GM18520 (cell line): ENCODE results near the gene PDK2.

Experiments used
- ATAC-seq: cut with Tn5 transposase; IDR thresholded peaks from one replicate; pipeline ENCODE4 v1.9.1; 2021; ENCODE audit not compliant: unreplicated experiment

Gene PDK2

GRCh38 chr17:50117202-50118051, 22.3 kb downstream of the PDK2 start:
- no peak for ATAC-seq

GRCh38 chr17:50118076-50118827, 23.1 kb downstream of the PDK2 start:
- ATAC-seq: no peak

GRCh38 chr17:50118828-50119218, 23.7 kb downstream of the PDK2 start:
- no peak for ATAC-seq

DNA sequence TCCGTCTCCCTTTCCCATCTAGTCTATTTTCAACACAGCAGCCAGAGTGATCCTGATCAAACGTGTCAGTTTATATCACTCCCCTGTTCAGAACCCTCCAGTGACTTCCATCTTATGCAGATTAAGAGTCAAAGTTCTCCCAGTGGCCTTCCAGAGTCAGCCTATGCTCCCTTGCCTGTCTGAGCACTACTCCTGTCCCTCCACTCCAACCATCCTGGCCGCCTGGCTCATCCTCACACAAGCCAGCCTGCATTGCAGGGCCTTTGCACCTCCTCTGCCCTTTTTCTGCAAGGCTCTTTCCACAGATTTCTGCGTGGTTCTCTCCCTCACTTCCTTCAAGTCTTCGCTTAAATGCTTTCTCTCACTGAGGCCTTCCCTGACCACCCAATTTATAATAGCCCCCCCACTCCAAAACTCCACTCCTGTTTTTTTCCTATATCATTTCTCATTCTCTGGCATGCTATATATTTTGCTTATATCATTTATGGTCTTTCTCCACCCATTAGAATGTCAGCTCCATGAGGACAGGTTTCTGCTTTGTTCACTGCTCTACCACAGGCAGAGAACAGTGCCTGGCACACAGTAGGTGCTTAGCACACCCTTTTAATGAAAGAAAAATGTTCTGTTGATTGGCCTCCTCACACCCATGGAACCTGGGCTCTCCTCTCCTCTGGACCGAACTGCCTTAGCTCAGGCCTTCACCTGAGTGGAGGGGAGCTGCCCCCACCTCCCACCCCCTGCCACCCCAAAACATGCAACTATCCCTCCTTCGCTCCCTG, 25.5 kb downstream of the PDK2 start:
- ATAC-seq: no peak

DNA sequence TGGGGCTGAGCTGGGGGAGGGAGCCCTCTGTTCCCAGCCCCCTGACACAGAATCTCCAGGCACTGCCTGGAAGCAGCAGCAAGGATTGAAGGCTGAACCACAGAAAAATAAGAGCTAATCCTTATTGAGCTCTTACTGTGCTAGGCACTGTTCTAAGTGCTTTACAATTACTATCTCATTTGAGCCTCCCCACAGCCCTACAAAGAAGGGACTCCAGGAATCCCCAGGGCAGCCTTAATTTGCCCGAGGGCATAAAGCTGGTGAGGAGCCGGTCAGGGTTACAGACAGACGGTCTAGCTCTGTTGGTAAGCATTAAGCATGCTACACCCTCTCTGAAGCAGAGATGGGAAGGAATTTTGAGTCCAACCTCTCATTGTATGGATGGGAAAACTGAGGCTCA, 27.8 kb downstream of the PDK2 start:
- no peak for ATAC-seq

GRCh38 chr17:50123649-50124349, 28.6 kb downstream of the PDK2 start:
- ATAC-seq: no peak

DNA sequence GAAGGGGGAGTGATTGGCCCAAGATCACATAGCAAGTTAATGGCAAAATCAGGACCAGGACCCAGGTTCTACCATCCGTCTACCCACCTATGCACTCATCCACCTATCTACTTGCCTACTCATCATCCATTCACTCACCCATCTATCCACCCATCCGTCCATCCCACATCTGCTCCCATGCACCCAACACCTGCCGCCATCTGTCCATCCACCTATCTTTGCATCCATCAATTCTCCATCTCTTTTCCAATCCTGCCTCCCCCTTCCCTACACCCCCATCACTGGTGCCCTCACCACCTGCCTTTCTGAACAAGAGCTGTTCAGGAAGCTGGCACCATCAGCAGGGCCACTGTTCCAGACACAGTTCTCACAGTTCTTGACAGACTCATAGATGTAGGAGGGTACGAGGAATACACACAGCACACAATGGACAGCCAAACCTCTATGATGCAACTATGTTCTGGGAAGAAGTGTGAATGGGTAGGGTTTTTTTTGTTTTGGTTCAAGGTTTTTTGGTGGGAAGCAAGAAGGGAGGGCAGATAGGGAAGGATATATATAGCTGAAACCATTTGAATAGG, 30.4 kb downstream of the PDK2 start:
- no peak for ATAC-seq

GRCh38 chr17:50127697-50128361, 32.7 kb downstream of the PDK2 start:
- ATAC-seq: no peak

- ATAC-seq: no peak
These were observed 33.5 kb downstream of the PDK2 start for GRCh38 chr17:50128441-50129352.

GRCh38 chr17:50129353-50129727, 34.2 kb downstream of the PDK2 start:
- ATAC-seq: no peak

DNA sequence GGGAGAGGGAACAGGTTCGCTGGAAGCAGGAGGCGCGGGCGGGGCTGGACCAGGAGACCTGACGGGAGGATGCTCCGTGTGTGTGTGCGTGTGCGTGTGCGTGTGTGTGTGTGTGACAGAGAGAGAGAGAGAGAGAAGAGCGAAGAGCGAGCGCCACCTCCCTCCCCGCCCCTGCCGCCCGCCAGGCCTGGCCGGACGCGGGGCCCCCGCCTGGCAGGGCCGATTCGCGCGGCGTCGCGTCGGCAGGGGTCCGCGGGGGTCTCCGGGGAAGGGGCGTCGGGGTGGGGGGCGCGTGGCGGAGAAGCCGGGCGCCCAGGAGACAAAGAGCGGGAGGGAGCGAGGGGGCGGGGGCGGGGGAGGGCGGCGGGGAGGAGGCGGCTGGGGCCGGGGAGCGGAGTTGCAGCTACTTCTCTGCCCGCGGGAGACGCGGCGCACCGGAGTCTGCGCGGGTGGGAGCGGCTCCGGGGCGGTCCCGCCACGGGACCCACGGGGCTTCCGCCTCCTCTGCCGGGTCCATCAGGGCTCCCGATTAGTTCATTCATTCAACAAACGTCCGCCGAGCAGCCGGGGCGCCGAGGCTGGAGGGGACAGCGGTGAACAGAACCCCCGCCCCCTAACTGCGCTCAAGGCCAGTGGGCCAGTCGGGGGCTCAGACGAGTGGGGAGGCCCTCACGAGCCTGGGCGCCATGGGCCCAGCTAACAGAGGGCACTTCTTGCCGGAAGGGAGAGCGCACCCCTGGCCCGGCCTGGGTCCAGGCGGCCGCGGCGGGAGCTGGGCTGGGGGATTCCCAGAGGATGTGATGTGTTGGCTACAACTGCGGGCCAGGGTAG, 34.8 kb downstream of the PDK2 start, which contains the start of gene SAMD14:
Gene SAMD14 (minus strand): TSS at position 433 of the 831 bp plus-strand sequence. CDS start 5,201 bp downstream, outside the sequence.
- no peak for ATAC-seq

DNA sequence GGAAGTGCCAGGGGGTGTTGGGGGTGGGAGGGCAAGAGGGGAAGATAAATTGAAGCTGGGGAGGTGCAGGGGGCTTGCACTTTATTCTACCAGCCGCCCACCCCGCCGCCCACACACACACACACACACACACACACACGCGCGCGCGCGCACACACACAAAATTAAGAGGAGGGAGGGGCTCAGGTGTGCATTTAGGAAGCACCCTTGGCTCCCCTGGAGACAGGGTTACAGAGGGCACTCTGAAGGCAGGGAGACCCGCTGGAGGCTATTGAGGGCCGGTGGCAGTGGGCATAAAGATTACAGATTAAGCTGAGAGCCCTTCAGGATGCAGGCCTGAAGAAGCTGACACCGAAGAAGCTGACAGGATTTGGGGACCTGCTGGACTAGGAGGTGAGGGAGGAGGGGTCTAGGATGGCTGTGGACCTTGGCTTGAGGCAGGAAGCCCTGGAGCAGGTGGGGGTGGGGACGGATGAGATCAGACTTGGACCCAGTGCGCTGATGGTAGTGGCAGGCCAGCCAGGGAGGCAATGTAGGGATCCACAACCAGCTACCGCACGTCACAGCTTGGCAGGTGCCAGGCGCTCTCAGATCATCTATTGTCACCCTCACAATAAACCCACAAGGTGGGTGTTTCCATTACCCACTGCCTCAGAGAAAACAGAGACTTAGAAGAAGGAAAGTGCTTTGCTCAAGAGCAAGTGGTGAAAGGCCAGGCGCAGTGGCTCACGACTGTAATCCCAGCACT, 35.6 kb downstream of the PDK2 start:
- no peak for ATAC-seq

DNA sequence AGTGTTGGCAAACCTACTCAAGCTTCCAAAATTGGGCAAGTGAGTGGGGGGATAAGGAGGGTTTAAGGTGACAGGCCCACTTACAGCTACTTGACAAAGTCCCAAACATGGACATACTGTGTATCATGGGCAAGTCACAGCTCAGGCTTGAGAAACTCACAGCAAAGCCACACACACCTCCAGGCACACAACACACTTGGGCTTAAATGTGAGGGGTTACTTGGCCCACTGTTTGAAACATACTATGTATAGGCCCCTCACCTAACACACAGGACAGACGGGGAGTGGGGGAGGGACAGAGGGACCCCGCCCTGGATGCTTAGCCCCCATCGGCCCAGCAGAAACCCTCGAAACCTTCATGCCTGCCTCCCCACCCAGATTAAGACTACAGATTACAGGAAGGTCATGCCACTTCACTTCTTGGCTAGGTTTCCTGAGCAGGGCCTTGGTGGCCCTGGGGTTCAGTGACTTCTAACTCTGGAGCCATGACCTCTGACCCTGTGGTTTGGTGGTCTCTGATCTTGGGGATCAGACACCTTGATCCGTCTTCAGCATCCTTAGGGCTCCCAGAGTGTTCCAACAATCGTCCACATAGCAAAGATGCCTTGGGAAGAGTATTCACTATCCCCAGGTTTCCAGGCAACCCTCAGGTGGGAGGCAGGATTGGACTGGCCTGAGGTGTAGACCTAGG, 37.1 kb downstream of the PDK2 start:
- no peak for ATAC-seq

GRCh38 chr17:50133028-50133768, 38.0 kb downstream of the PDK2 start:
- no peak for ATAC-seq

GRCh38 chr17:50133769-50134099, 38.6 kb downstream of the PDK2 start:
- no peak for ATAC-seq
